Smooth muscle cell (in vitro differentiated cells): ENCODE results near the gene SLC16A8. TPM values are rescaled to one million over a fixed set of nuclear protein-coding genes. Genes with fewer than 3 reads are reported as not detected.
"Not testable (repeated sequence)": the region's sequence is repeated elsewhere in the genome, so short reads cannot be mapped to it uniquely, and the experiment has no call there.

ENCODE experiments used
- DNase-seq: peaks from one replicate; lab custom pipeline; 2025; ENCODE audit not compliant: unreplicated experiment; lab: John Stamatoyannopoulos, UW
- H2AFZ ChIP-seq: fragments of 200-600 bp; sonication (generic); 2 replicates; pipeline ENCODE4 v1.6.0; 2016; ENCODE audit warnings: antibody characterized with exemption, low read depth, mild to moderate bottlenecking
- H3F3A ChIP-seq: fragments of 200-600 bp; sonication (generic); 2 replicates; pipeline ENCODE4 v1.6.0; 2017; ENCODE audit warnings: antibody characterized with exemption, low read depth
- H3K27ac ChIP-seq: fragments of 200-600 bp; sonication (generic); 2 replicates; pipeline ENCODE4 v1.5.1; 2016; ENCODE audit warnings: low read depth, mild to moderate bottlenecking
- H3K27me3 ChIP-seq: fragments of 200-600 bp; sonication (generic); 2 replicates; pipeline ENCODE4 v1.6.1; 2016; ENCODE audit warnings: low read depth, mild to moderate bottlenecking
- H3K36me3 ChIP-seq: fragments of 200-600 bp; sonication (generic); 2 replicates; pipeline ENCODE4 v1.5.1; 2016; ENCODE audit warnings: low read depth
- H3K4me1 ChIP-seq: fragments of 200-600 bp; sonication (generic); 2 replicates; pipeline ENCODE4 v1.5.1; 2016; ENCODE audit warnings: low read depth
- H3K4me2 ChIP-seq: fragments of 200-600 bp; sonication (generic); 2 replicates; pipeline ENCODE4 v1.6.0; 2016; ENCODE audit warnings: mild to moderate bottlenecking
- H3K4me3 ChIP-seq: fragments of 200-600 bp; sonication (generic); 2 replicates; pipeline ENCODE4 v1.5.1; 2016; ENCODE audit warnings: mild to moderate bottlenecking
- H3K79me2 ChIP-seq: fragments of 200-600 bp; sonication (generic); 2 replicates; pipeline ENCODE4 v1.6.0; 2016; ENCODE audit warnings: low read depth, mild to moderate bottlenecking
- H3K9ac ChIP-seq: fragments of 200-600 bp; sonication (generic); 2 replicates; pipeline ENCODE4 v1.6.0; 2016; ENCODE audit warnings: low read depth
- H3K9me3 ChIP-seq: fragments of 200-600 bp; sonication (generic); replicated peaks from 2 replicates; pipeline ENCODE4 v1.5.1; 2016; ENCODE audit warnings: low read depth
- H4K20me1 ChIP-seq: fragments of 200-600 bp; sonication (generic); 2 replicates; pipeline ENCODE4 v1.6.0; 2016; ENCODE audit warnings: low read depth
- CTCF ChIP-seq: fragments of 200-600 bp; sonication (generic); IDR thresholded peaks from 2 replicates; pipeline ENCODE4 v1.5.1; 2017; ENCODE audit warnings: borderline replicate concordance, mild to moderate bottlenecking, antibody characterized with exemption; ENCODE audit not compliant: insufficient read depth, poor library complexity, severe bottlenecking
- WGBS: methylation state at CpG from one replicate; pipeline ENCODE4 v1.1.7; 2016; ENCODE audit warnings: low lambda C conversion rate; 5-methylcytosine and 5-hydroxymethylcytosine counted together
- polyA plus RNA-seq: library from polyadenylated mRNA; unstranded; fragments of >200 nt; fragmentation: Nextera tagmentation; extraction: Ambion mirVana; gene quantifications from 2 replicates; pipeline ENCODE4 v1.2.1, GENCODE V29; 2016
- total RNA-seq: library from RNA; depleted of rRNA; stranded (reverse); fragments of >200 nt; gene quantifications from 2 replicates; pipeline ENCODE4 v1.2.3, GENCODE V29; 2014

Gene SLC16A8
- total and polyA plus RNA-seq, 2 experiments from 2014 or later: 0.93 TPM; not detected in 1

- 77% methylated on average over 19 of the region's 20 CpGs for WGBS
- TF ChIP-seq CTCF: no peak
- H3K4me1 ChIP-seq: no peaks in the 10 kb centered on the region
Observed at GRCh38 chr22:38040953-38041759, 42.8 kb downstream of the SLC16A8 start.

GRCh38 chr22:38038890-38039812 lies 44.8 kb downstream of the SLC16A8 start:
- DNase-seq: no peak
- H3K4me3 ChIP-seq: no peak overlapping the region
- no peaks in the 10 kb centered on the region for H3K9me3 ChIP-seq
- WGBS: 94% methylated on average over 33 of the region's 46 CpGs
- no peak overlapping the region for H3K27ac ChIP-seq
- no peaks in the 10 kb centered on the region for H4K20me1 ChIP-seq
- H3K4me2 ChIP-seq: no peak overlapping the region
- no peak for TF ChIP-seq CTCF
- H3K36me3 ChIP-seq: no peaks in the 10 kb centered on the region
- no peaks in the 10 kb centered on the region for H3K79me2 ChIP-seq
- H3K9ac ChIP-seq: no peak overlapping the region
- no peak overlapping the region for H2AFZ ChIP-seq
- H3F3A ChIP-seq: no peaks in the 10 kb centered on the region
- H3K27me3 ChIP-seq: no peaks in the 10 kb centered on the region
- H3K4me1 ChIP-seq: peaks cover 9% of the 10 kb centered on the region

More at GRCh38 chr22:38040953-38041759, 42.8 kb downstream of the SLC16A8 start:
- Histone ChIP-seq H3K4me2 (no peak overlapping the region), H3K27ac (no peak overlapping the region), H2AFZ (no peak overlapping the region), H4K20me1 (no peaks in the 10 kb centered on the region), H3F3A (no peaks in the 10 kb centered on the region), H3K9ac (no peak overlapping the region), H3K79me2 (no peaks in the 10 kb centered on the region), H3K9me3 (no peaks in the 10 kb centered on the region), H3K27me3 (no peaks in the 10 kb centered on the region), H3K4me3 (no peak overlapping the region), H3K36me3 (no peaks in the 10 kb centered on the region)
- no peak for DNase-seq

- H3K4me1 ChIP-seq: peaks cover 14% of the 10 kb centered on the region
- no peaks in the 10 kb centered on the region for H3F3A ChIP-seq
- H3K4me2 ChIP-seq: no peak overlapping the region
- no peaks in the 10 kb centered on the region for H3K36me3 ChIP-seq
- no peak for DNase-seq
- no peaks in the 10 kb centered on the region for H4K20me1 ChIP-seq
- no peak overlapping the region for H2AFZ ChIP-seq
- H3K4me3 ChIP-seq: no peak overlapping the region
- TF ChIP-seq CTCF: no peak
- no peak overlapping the region for H3K9ac ChIP-seq
- H3K27me3 ChIP-seq: no peaks in the 10 kb centered on the region
- H3K9me3 ChIP-seq: no peaks in the 10 kb centered on the region
- H3K79me2 ChIP-seq: no peaks in the 10 kb centered on the region
- WGBS: 97% methylated on average over 17 of the region's 23 CpGs
- no peak overlapping the region for H3K27ac ChIP-seq
Observed at GRCh38 chr22:38038426-38038825, 45.6 kb downstream of the SLC16A8 start.

GRCh38 chr22:38037367-38038150 lies 46.4 kb downstream of the SLC16A8 start:
- DNase-seq, H3K27ac ChIP-seq, H3K9me3 ChIP-seq, H3K4me2 ChIP-seq, H3K36me3 ChIP-seq, H3K4me3 ChIP-seq, H3K9ac ChIP-seq, H3F3A ChIP-seq, H3K27me3 ChIP-seq, H4K20me1 ChIP-seq, H3K79me2 ChIP-seq, H2AFZ ChIP-seq: not testable (repeated sequence)
- WGBS: 92% methylated on average over 13 of the region's 13 CpGs
- H3K4me1 ChIP-seq: peaks cover 19% of the 10 kb centered on the region
